ENCODE data around the gene POLQ.

Gene POLQ

GRCh38 chr3:121431726-121432517 lies 113.9 kb downstream of the POLQ start:
- no peak overlapping the region for H3K4me3 ChIP-seq (ENCODE audit: low read length)
- TF ChIP-seq, protein P1, sequence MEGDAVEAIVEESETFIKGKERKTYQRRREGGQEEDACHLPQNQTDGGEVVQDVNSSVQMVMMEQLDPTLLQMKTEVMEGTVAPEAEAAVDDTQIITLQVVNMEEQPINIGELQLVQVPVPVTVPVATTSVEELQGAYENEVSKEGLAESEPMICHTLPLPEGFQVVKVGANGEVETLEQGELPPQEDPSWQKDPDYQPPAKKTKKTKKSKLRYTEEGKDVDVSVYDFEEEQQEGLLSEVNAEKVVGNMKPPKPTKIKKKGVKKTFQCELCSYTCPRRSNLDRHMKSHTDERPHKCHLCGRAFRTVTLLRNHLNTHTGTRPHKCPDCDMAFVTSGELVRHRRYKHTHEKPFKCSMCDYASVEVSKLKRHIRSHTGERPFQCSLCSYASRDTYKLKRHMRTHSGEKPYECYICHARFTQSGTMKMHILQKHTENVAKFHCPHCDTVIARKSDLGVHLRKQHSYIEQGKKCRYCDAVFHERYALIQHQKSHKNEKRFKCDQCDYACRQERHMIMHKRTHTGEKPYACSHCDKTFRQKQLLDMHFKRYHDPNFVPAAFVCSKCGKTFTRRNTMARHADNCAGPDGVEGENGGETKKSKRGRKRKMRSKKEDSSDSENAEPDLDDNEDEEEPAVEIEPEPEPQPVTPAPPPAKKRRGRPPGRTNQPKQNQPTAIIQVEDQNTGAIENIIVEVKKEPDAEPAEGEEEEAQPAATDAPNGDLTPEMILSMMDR (IDR thresholded peaks at IDR 0.05; ENCODE audit: insufficient read depth, low read depth, low read length, missing control alignments) = no peak
- peak; percentile 13 for DNase-seq (ENCODE audit: low read depth)

DNA sequence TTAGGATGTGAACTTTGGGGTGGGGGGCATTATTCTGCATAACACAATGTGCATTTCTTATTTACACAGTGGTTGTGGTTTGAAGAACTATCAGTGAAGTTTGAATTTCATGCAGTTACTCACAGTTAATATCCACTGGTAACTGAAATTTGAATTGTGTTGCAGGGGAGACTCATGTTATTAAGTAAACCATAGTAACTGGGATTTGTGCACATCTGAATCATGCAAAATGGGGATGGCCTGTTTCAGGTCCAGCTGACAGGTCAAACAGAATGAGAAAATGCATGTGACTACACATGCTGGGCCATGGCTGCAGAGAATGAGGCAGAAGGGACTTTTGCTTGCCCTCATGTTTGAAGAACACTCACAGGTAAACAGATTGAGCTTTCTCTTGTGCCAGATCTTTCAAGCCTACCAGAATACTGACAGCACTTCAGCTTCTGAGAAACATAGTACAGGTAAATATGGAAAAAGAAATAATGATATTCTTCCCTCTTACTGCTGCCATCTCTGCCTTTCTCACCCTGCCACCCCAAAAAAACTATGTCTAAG lies 115.0 kb downstream of the POLQ start:
- no peak overlapping the region for H3K4me3 ChIP-seq (ENCODE audit: low read length)
- DNase-seq (ENCODE audit: low read depth) = no peak
- TF ChIP-seq, protein P1 (IDR thresholded peaks at IDR 0.05; ENCODE audit: insufficient read depth, low read depth, low read length, missing control alignments) = no peak

- H3K4me3 ChIP-seq (ENCODE audit: low read length) = no peak overlapping the region
- TF ChIP-seq, protein P1 (IDR thresholded peaks at IDR 0.05; ENCODE audit: insufficient read depth, low read depth, low read length, missing control alignments) = no peak
- no peak for DNase-seq (ENCODE audit: low read depth)
These were observed 121.2 kb downstream of the POLQ start for GRCh38 chr3:121424549-121424948.

GRCh38 chr3:121418182-121418581 lies 127.6 kb downstream of the POLQ start:
- TF ChIP-seq, protein P1 (IDR thresholded peaks at IDR 0.05; ENCODE audit: insufficient read depth, low read depth, low read length, missing control alignments) = no peak
- DNase-seq (ENCODE audit: low read depth) = no peak
- no peak overlapping the region for H3K4me3 ChIP-seq (ENCODE audit: low read length)

- TF ChIP-seq, protein P1 (IDR thresholded peaks at IDR 0.05; ENCODE audit: insufficient read depth, low read depth, low read length, missing control alignments) = no peak
- DNase-seq (ENCODE audit: low read depth) = no peak
- no peak overlapping the region for H3K4me3 ChIP-seq (ENCODE audit: low read length)
These were observed 130.9 kb downstream of the POLQ start for GRCh38 chr3:121414924-121415323.

- H3K4me3 ChIP-seq (ENCODE audit: low read length) = no peak overlapping the region
- TF ChIP-seq, protein P1 (IDR thresholded peaks at IDR 0.05; ENCODE audit: insufficient read depth, low read depth, low read length, missing control alignments) = no peak
- peak; percentile 26 for DNase-seq (ENCODE audit: low read depth)
These were observed 134.3 kb downstream of the POLQ start for GRCh38 chr3:121411523-121411922.
